Panc1 (cell line): ENCODE results near the gene NECTIN1. TPM values are rescaled to one million over a fixed set of nuclear protein-coding genes. Genes with fewer than 3 reads are reported as not detected.

Experiments
- ATAC-seq: fragments of 200-7000 bp; cut with Tn5 transposase; 2 replicates; pipeline ENCODE4 v1.9.1; 2020; ENCODE audit warnings: mild to moderate bottlenecking, moderate library complexity
- BruUV-seq: library from RNA; stranded (reverse); fragments of 400-500 nt; replicated peaks from 2 replicates; lab custom pipeline; 2021; lab: Mats Ljungman, UMichigan
- CTCF ChIA-PET: fragments of 300-600 bp; sonication (Branson Sonifier 250); formaldehyde crosslinking; loops from one replicate; lab custom pipeline; 2022; ENCODE audit warnings: antibody characterized with exemption; lab: Charles Lee
- POLR2A ChIA-PET: fragments of 300-600 bp; sonication (Branson Sonifier 250); formaldehyde crosslinking; loops from one replicate; lab custom pipeline; 2022; ENCODE audit warnings: antibody characterized with exemption; lab: Charles Lee
- DNase-seq: peaks from one replicate; pipeline ENCODE4 v3.0.0-alpha.2; 2010; ENCODE audit warnings: low read depth, low spot score
- H3K27ac ChIP-seq: 2 replicates; pipeline ENCODE4 v1.5.1; 2011; ENCODE audit warnings: mild to moderate bottlenecking, low read length, inconsistent platforms
- H3K27me3 ChIP-seq: fragments of 200-500 bp; sonication (Bioruptor generic); 2 replicates; pipeline ENCODE4 v1.6.0; 2014; ENCODE audit warnings: low read length, inconsistent platforms; ENCODE audit not compliant: control insufficient read depth, insufficient read depth
- H3K36me3 ChIP-seq: fragments of 200-500 bp; sonication (Bioruptor generic); 2 replicates; pipeline ENCODE4 v1.5.1; 2014; ENCODE audit warnings: inconsistent platforms, mild to moderate bottlenecking, low read length, moderate library complexity; ENCODE audit not compliant: control insufficient read depth, insufficient read depth
- H3K4me1 ChIP-seq: 2 replicates; pipeline ENCODE4 v1.5.1; 2011; ENCODE audit warnings: inconsistent platforms, mild to moderate bottlenecking, low read length, moderate library complexity; ENCODE audit not compliant: control insufficient read depth, insufficient read depth
- H3K4me3 ChIP-seq, 2 experiments: 2 replicates each; pipeline ENCODE4 v1.5.1; 2011 to 2012; ENCODE audit warnings: low read depth in 2 of 2, low read length in 2 of 2, mild to moderate bottlenecking in 2 of 2, inconsistent platforms in 1 of 2, moderate library complexity in 1 of 2
- H3K9me3 ChIP-seq: fragments of 200-500 bp; sonication (Bioruptor generic); 2 replicates; pipeline ENCODE4 v1.5.1; 2014; ENCODE audit warnings: low read depth, mild to moderate bottlenecking, inconsistent platforms, low read length, moderate library complexity; ENCODE audit not compliant: control insufficient read depth, insufficient read depth
- POLR2AphosphoS5 ChIP-seq: IDR thresholded peaks from 2 replicates; pipeline ENCODE4 v1.6.1; 2012; ENCODE audit warnings: mild to moderate bottlenecking, low read depth, low read length, moderate library complexity
- SIN3A ChIP-seq: IDR thresholded peaks from 2 replicates; pipeline ENCODE4 v1.6.1; 2012; ENCODE audit warnings: low read depth, mild to moderate bottlenecking, low read length, moderate library complexity, borderline replicate concordance; ENCODE audit not compliant: insufficient read depth
- TCF7L2 ChIP-seq: IDR thresholded peaks from 2 replicates; pipeline ENCODE4 v1.6.1; 2011; ENCODE audit warnings: mild to moderate bottlenecking, low read depth, low read length, inconsistent platforms
- in situ Hi-C: cut with HindIII; loops from 2 replicates; pipeline ENCODE4 v1.10.0; 2016; ENCODE audit warnings: low sequenced_read_pairs, low pct_unique_long_range_greater_than_20kb
- intact Hi-C: fragments of 100-400 bp; cut with micrococcal nuclease; formaldehyde crosslinking; loops from one replicate; pipeline ENCODE4 v1.10.0; 2022; ENCODE audit not compliant: unreplicated experiment
- total RNA-seq: library from RNA; stranded (reverse); gene quantifications from one replicate; pipeline ENCODE4 v1.2.1, GENCODE V29; 2021; ENCODE audit not compliant: unreplicated experiment
- TF ChIP-seq, protein P1 (sequence below): fragments of 450-650 bp; IDR thresholded peaks from 2 replicates; pipeline ENCODE4 v1.5.1; 2017; ENCODE audit warnings: mild to moderate bottlenecking
- TF ChIP-seq, protein P2 (sequence below), 2 experiments: IDR thresholded peaks; 2 replicates each; pipeline ENCODE4 v1.6.1; 2011 to 2012; ENCODE audit warnings: low read depth in 2 of 2, control low read depth in 1 of 2, low read length in 1 of 2, mild to moderate bottlenecking in 1 of 2, moderate library complexity in 1 of 2; ENCODE audit not compliant: insufficient read depth in 1 of 2

The NECTIN1 gene
- total RNA-seq, 1 experiment from 2014 or later = 14.6 TPM

DNA sequence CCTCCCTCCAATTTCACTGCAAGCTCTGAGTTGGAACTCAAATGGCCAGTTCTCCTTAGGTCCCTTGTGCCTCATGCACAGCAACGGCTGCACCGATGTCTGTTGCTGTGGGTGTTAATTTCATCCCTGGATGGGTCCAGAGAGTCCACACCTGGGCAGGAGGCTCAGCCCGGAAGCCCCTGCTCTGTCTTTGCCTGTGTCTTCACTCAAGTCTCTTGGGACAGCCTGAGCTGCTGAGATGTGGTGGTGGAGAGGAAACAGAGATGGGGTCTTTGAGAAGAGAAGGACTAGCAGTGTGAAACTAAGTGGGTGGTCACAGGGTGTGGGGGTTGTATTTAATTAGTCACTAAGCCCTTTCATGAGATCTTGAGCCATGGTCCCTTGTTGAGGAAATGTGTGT, 109.3 kb downstream of the NECTIN1 start:
- in situ Hi-C loops (loop anchor here (5.0 kb wide), 1 partner anchor 47 kb away; no protein-coding TSS in a partner anchor), intact Hi-C loops (no loop called here)
- CTCF ChIA-PET = no interaction called here

GRCh38 chr11:119618208-119618909, 110.6 kb downstream of the NECTIN1 start:
- no peaks in the 10 kb centered on the region for H3K27me3 ChIP-seq
- ChIA-PET CTCF (interaction anchor here (0.6 kb wide), 1 partner anchor 485 kb away, joined by 3 read pairs; no protein-coding TSS in a partner anchor), POLR2A (no interaction called here)
- DNase-seq = no peak
- no peak overlapping the region for H3K27ac ChIP-seq
- H3K36me3 ChIP-seq = no peaks in the 10 kb centered on the region
- ATAC-seq = no peak
- no peaks in the 10 kb centered on the region for H3K4me1 ChIP-seq
- H3K9me3 ChIP-seq = no peaks in the 10 kb centered on the region
- H3K4me3 ChIP-seq = no peak overlapping the region
- TF ChIP-seq, protein P1, sequence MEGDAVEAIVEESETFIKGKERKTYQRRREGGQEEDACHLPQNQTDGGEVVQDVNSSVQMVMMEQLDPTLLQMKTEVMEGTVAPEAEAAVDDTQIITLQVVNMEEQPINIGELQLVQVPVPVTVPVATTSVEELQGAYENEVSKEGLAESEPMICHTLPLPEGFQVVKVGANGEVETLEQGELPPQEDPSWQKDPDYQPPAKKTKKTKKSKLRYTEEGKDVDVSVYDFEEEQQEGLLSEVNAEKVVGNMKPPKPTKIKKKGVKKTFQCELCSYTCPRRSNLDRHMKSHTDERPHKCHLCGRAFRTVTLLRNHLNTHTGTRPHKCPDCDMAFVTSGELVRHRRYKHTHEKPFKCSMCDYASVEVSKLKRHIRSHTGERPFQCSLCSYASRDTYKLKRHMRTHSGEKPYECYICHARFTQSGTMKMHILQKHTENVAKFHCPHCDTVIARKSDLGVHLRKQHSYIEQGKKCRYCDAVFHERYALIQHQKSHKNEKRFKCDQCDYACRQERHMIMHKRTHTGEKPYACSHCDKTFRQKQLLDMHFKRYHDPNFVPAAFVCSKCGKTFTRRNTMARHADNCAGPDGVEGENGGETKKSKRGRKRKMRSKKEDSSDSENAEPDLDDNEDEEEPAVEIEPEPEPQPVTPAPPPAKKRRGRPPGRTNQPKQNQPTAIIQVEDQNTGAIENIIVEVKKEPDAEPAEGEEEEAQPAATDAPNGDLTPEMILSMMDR = no peak
- TF ChIP-seq SIN3A (no peak), POLR2AphosphoS5 (no peak), TCF7L2 (no peak)
- TF ChIP-seq, protein P2, sequence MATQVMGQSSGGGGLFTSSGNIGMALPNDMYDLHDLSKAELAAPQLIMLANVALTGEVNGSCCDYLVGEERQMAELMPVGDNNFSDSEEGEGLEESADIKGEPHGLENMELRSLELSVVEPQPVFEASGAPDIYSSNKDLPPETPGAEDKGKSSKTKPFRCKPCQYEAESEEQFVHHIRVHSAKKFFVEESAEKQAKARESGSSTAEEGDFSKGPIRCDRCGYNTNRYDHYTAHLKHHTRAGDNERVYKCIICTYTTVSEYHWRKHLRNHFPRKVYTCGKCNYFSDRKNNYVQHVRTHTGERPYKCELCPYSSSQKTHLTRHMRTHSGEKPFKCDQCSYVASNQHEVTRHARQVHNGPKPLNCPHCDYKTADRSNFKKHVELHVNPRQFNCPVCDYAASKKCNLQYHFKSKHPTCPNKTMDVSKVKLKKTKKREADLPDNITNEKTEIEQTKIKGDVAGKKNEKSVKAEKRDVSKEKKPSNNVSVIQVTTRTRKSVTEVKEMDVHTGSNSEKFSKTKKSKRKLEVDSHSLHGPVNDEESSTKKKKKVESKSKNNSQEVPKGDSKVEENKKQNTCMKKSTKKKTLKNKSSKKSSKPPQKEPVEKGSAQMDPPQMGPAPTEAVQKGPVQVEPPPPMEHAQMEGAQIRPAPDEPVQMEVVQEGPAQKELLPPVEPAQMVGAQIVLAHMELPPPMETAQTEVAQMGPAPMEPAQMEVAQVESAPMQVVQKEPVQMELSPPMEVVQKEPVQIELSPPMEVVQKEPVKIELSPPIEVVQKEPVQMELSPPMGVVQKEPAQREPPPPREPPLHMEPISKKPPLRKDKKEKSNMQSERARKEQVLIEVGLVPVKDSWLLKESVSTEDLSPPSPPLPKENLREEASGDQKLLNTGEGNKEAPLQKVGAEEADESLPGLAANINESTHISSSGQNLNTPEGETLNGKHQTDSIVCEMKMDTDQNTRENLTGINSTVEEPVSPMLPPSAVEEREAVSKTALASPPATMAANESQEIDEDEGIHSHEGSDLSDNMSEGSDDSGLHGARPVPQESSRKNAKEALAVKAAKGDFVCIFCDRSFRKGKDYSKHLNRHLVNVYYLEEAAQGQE (IDR thresholded peaks at IDR 0.05; ENCODE audit: insufficient read depth in 1 of 2, low read depth in 2 of 2, low read length in 1 of 2) = no peak
- intact Hi-C loops (no loop called here), in situ Hi-C loops (loop anchor here (5.0 kb wide), 1 partner anchor 46 kb away; no protein-coding TSS in a partner anchor)
- no TSS peak for BruUV-seq

More for the DNA sequence above, 109.3 kb downstream of the NECTIN1 start:
- ATAC-seq = no peak
- Histone ChIP-seq H3K27me3 (no peaks in the 10 kb centered on the region), H3K4me1 (no peaks in the 10 kb centered on the region), H3K36me3 (no peaks in the 10 kb centered on the region), H3K9me3 (no peaks in the 10 kb centered on the region), H3K4me3 (no peak overlapping the region), H3K27ac (no peak overlapping the region)
- BruUV-seq = no TSS peak
- DNase-seq = no peak
- POLR2A ChIA-PET = interaction anchor here (0.6 kb wide), 1 partner anchor 51 kb away, joined by 3 read pairs; no protein-coding TSS in a partner anchor
- TF ChIP-seq, protein P2 (IDR thresholded peaks at IDR 0.05; ENCODE audit: insufficient read depth in 1 of 2, low read depth in 2 of 2, low read length in 1 of 2) = no peak
- TF ChIP-seq, protein P1 = no peak
- TF ChIP-seq POLR2AphosphoS5 (no peak), TCF7L2 (no peak), SIN3A (no peak)
